ENCODE data around the gene TEC.

Gene TEC

DNA sequence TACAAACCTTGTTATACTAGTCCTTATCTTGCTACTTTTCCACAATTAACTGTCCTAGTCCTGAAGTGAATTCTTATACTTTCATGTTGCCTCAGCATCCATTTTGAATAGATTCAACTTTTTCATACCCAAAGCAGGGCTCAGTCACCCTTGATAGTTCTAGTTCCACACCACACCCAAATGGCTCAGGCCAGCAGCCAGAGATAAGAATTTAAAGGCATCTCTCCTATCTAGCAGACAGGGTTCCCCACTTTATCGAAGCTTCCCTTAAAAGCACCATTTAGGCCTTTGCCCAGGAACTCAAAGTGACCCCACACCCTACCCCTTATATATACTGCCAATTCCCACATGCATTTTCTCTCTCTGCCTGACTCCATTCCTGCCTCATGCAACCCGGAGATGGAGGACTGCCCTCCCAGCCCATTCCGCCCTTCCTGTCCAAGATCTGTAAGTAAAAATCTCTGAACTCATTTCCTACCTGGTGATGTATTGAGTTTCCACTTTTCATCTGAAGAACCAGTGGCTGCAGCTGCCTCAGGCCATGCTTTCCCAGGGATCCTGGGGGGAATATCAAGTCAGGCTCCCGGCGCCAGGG lies 71.9 kb downstream of the TEC start:
- no peak overlapping the region for H3K9ac ChIP-seq (ENCODE audit: low read length)
- no peak overlapping the region for H3K4me3 ChIP-seq (ENCODE audit: low read length)

GRCh38 chr4:48196758-48197504 lies 72.7 kb downstream of the TEC start:
- H3K27ac ChIP-seq (ENCODE audit: low read depth, low read length), result no peak overlapping the region
- no peaks in the 10 kb centered on the region for H3K4me1 ChIP-seq (ENCODE audit: control insufficient read depth, insufficient read depth, low read length)
- no peaks in the 10 kb centered on the region for H3K27me3 ChIP-seq (ENCODE audit: control insufficient read depth, insufficient read depth, low read length)
- no peak overlapping the region for H3K4me3 ChIP-seq (ENCODE audit: low read length)
- H3K36me3 ChIP-seq (ENCODE audit: control insufficient read depth, insufficient read depth, low read length), result no peaks in the 10 kb centered on the region
- no peak overlapping the region for H3K9ac ChIP-seq (ENCODE audit: low read length)

More for the DNA sequence above, 71.9 kb downstream of the TEC start:
- H3K27ac ChIP-seq (ENCODE audit: low read depth, low read length), result no peak overlapping the region
- H3K4me1 ChIP-seq (ENCODE audit: control insufficient read depth, insufficient read depth, low read length), result no peaks in the 10 kb centered on the region
- no peaks in the 10 kb centered on the region for H3K36me3 ChIP-seq (ENCODE audit: control insufficient read depth, insufficient read depth, low read length)
- H3K27me3 ChIP-seq (ENCODE audit: control insufficient read depth, insufficient read depth, low read length), result no peaks in the 10 kb centered on the region

DNA sequence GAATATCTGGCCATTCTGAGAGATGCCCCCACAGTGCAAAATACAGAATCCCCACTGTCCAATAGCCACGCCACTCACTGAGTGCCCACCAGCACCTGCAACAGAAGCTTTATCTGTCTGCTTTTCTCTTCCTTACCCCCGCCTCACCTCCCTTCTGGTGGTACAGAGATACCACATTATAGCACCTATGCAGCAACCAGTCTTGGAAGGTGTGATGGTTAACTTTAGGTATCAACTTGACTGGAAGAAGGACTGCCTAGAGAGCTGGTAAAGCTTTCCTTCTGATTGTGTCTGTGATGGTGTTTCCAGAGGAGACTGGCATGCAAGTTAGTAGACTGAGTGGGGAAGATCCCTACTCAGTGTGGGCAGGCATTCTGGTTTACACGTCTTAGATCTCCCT lies 73.8 kb downstream of the TEC start:
- H3K27me3 ChIP-seq (ENCODE audit: control insufficient read depth, insufficient read depth, low read length), result no peaks in the 10 kb centered on the region
- no peaks in the 10 kb centered on the region for H3K36me3 ChIP-seq (ENCODE audit: control insufficient read depth, insufficient read depth, low read length)
- H3K4me1 ChIP-seq (ENCODE audit: control insufficient read depth, insufficient read depth, low read length), result no peaks in the 10 kb centered on the region
- no peak overlapping the region for H3K27ac ChIP-seq (ENCODE audit: low read depth, low read length)
- no peak overlapping the region for H3K4me3 ChIP-seq (ENCODE audit: low read length)
- H3K9ac ChIP-seq (ENCODE audit: low read length), result no peak overlapping the region

- Histone ChIP-seq H3K4me1 (ENCODE audit: control insufficient read depth, insufficient read depth, low read length) (no peaks in the 10 kb centered on the region), H3K9ac (ENCODE audit: low read length) (no peak overlapping the region)
Measured at GRCh38 chr4:48195374-48195773, 74.3 kb downstream of the TEC start.

GRCh38 chr4:48194971-48195370 lies 74.7 kb downstream of the TEC start:
- no peaks in the 10 kb centered on the region for H3K27me3 ChIP-seq (ENCODE audit: control insufficient read depth, insufficient read depth, low read length)
- H3K4me1 ChIP-seq (ENCODE audit: control insufficient read depth, insufficient read depth, low read length), result no peaks in the 10 kb centered on the region
- no peak overlapping the region for H3K27ac ChIP-seq (ENCODE audit: low read depth, low read length)
- H3K4me3 ChIP-seq (ENCODE audit: low read length), result no peak overlapping the region
- H3K36me3 ChIP-seq (ENCODE audit: control insufficient read depth, insufficient read depth, low read length), result no peaks in the 10 kb centered on the region
- H3K9ac ChIP-seq (ENCODE audit: low read length), result no peak overlapping the region

More at GRCh38 chr4:48195374-48195773, 74.3 kb downstream of the TEC start:
- no peaks in the 10 kb centered on the region for H3K36me3 ChIP-seq (ENCODE audit: control insufficient read depth, insufficient read depth, low read length)
- no peaks in the 10 kb centered on the region for H3K27me3 ChIP-seq (ENCODE audit: control insufficient read depth, insufficient read depth, low read length)
- no peak overlapping the region for H3K4me3 ChIP-seq (ENCODE audit: low read length)
- no peak overlapping the region for H3K27ac ChIP-seq (ENCODE audit: low read depth, low read length)

- no peaks in the 10 kb centered on the region for H3K36me3 ChIP-seq (ENCODE audit: control insufficient read depth, insufficient read depth, low read length)
- H3K27me3 ChIP-seq (ENCODE audit: control insufficient read depth, insufficient read depth, low read length), result no peaks in the 10 kb centered on the region
- H3K4me1 ChIP-seq (ENCODE audit: control insufficient read depth, insufficient read depth, low read length), result no peaks in the 10 kb centered on the region
- H3K9ac ChIP-seq (ENCODE audit: low read length), result no peak overlapping the region
- no peak overlapping the region for H3K27ac ChIP-seq (ENCODE audit: low read depth, low read length)
- H3K4me3 ChIP-seq (ENCODE audit: low read length), result no peak overlapping the region
Measured at GRCh38 chr4:48193921-48194468, 75.6 kb downstream of the TEC start.

DNA sequence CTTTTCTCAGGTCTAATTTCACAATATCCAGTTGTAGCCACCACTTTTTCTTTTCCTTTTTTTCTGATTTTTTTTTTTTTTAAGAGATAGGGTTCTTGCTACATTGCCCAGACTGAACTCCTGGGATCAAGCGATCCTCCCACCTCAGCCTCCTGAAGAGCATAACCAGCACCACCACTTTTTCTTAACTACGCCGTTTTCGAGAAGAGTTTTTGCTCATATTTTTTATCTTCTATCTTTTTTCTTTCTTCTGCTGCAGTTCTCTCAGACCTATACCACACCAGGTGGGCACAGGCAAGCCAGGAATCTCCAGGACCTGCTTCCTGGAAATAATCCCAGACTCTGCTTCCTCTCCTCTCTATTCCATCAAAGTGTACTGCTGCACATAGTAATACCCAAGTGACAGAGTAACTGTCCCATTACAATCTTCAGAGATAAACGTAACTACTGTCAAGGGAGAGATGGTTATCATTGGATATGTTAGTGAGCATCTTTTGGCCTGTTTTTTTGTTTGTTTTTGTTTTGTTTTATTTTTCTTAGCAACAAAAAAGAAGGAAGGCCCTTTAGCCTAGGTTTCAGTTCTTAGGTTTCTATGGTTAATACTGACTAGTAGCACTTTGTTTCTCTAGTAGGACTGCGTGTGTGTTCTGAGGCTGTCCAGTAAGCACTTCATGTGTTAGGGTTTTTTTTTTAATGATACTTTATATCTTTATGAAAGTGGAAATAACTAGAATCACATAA lies 76.4 kb downstream of the TEC start:
- Histone ChIP-seq H3K9ac (ENCODE audit: low read length) (no peak overlapping the region), H3K4me3 (ENCODE audit: low read length) (no peak overlapping the region), H3K36me3 (ENCODE audit: control insufficient read depth, insufficient read depth, low read length) (no peaks in the 10 kb centered on the region), H3K27me3 (ENCODE audit: control insufficient read depth, insufficient read depth, low read length) (no peaks in the 10 kb centered on the region), H3K4me1 (ENCODE audit: control insufficient read depth, insufficient read depth, low read length) (no peaks in the 10 kb centered on the region), H3K27ac (ENCODE audit: low read depth, low read length) (no peak overlapping the region)

GRCh38 chr4:48191758-48192157 lies 77.9 kb downstream of the TEC start:
- Histone ChIP-seq H3K36me3 (ENCODE audit: control insufficient read depth, insufficient read depth, low read length) (no peaks in the 10 kb centered on the region), H3K4me1 (ENCODE audit: control insufficient read depth, insufficient read depth, low read length) (no peaks in the 10 kb centered on the region), H3K4me3 (ENCODE audit: low read length) (no peak overlapping the region), H3K9ac (ENCODE audit: low read length) (no peak overlapping the region), H3K27me3 (ENCODE audit: control insufficient read depth, insufficient read depth, low read length) (no peaks in the 10 kb centered on the region), H3K27ac (ENCODE audit: low read depth, low read length) (no peak overlapping the region)

- H3K4me3 ChIP-seq (ENCODE audit: low read length), result no peak overlapping the region
Measured at GRCh38 chr4:48190839-48191238, 78.8 kb downstream of the TEC start.

DNA sequence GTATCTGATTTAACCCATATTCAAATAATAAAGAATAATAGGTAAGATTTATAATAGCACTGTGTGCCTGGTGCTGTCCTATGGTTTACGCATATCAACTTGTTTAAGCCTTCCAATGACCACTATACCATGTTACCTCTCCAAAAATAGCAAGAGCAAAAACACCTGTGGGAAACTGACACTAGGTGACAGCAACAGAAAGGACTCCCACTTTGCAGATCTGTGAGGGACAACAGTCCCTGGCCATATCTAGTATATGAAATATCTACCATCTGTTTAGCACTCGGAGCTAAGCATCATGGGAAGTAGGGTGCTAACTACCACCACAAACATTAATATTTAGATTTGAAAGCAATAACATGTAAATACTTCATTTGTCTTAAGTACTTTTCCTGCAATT lies 79.9 kb downstream of the TEC start:
- Histone ChIP-seq H3K4me1 (ENCODE audit: control insufficient read depth, insufficient read depth, low read length) (no peaks in the 10 kb centered on the region), H3K36me3 (ENCODE audit: control insufficient read depth, insufficient read depth, low read length) (no peaks in the 10 kb centered on the region), H3K27me3 (ENCODE audit: control insufficient read depth, insufficient read depth, low read length) (no peaks in the 10 kb centered on the region), H3K9ac (ENCODE audit: low read length) (no peak overlapping the region), H3K4me3 (ENCODE audit: low read length) (no peak overlapping the region), H3K27ac (ENCODE audit: low read depth, low read length) (no peak overlapping the region)

More at GRCh38 chr4:48190839-48191238, 78.8 kb downstream of the TEC start:
- Histone ChIP-seq H3K27ac (ENCODE audit: low read depth, low read length) (no peak overlapping the region), H3K27me3 (ENCODE audit: control insufficient read depth, insufficient read depth, low read length) (no peaks in the 10 kb centered on the region), H3K36me3 (ENCODE audit: control insufficient read depth, insufficient read depth, low read length) (no peaks in the 10 kb centered on the region), H3K9ac (ENCODE audit: low read length) (no peak overlapping the region), H3K4me1 (ENCODE audit: control insufficient read depth, insufficient read depth, low read length) (no peaks in the 10 kb centered on the region)

- Histone ChIP-seq H3K9ac (ENCODE audit: low read length) (no peak overlapping the region), H3K27ac (ENCODE audit: low read depth, low read length) (no peak overlapping the region), H3K4me1 (ENCODE audit: control insufficient read depth, insufficient read depth, low read length) (no peaks in the 10 kb centered on the region), H3K4me3 (ENCODE audit: low read length) (no peak overlapping the region), H3K27me3 (ENCODE audit: control insufficient read depth, insufficient read depth, low read length) (no peaks in the 10 kb centered on the region), H3K36me3 (ENCODE audit: control insufficient read depth, insufficient read depth, low read length) (no peaks in the 10 kb centered on the region)
Measured at GRCh38 chr4:48188390-48188789, 81.2 kb downstream of the TEC start.

GRCh38 chr4:48187813-48188212 lies 81.8 kb downstream of the TEC start:
- Histone ChIP-seq H3K4me3 (ENCODE audit: low read length) (no peak overlapping the region), H3K4me1 (ENCODE audit: control insufficient read depth, insufficient read depth, low read length) (no peaks in the 10 kb centered on the region), H3K27me3 (ENCODE audit: control insufficient read depth, insufficient read depth, low read length) (no peaks in the 10 kb centered on the region), H3K9ac (ENCODE audit: low read length) (no peak overlapping the region), H3K27ac (ENCODE audit: low read depth, low read length) (no peak overlapping the region), H3K36me3 (ENCODE audit: control insufficient read depth, insufficient read depth, low read length) (no peaks in the 10 kb centered on the region)
